Measurements from ENCODE around the gene SHF. TPM values are rescaled to one million over a fixed set of nuclear protein-coding genes. Genes with fewer than 3 reads are reported as not detected.

SHF gene
- total and polyA plus RNA-seq, 2 of the 4 experiments (the other 2 are of a cell fraction): 1.8 to 3.5 TPM

DNA sequence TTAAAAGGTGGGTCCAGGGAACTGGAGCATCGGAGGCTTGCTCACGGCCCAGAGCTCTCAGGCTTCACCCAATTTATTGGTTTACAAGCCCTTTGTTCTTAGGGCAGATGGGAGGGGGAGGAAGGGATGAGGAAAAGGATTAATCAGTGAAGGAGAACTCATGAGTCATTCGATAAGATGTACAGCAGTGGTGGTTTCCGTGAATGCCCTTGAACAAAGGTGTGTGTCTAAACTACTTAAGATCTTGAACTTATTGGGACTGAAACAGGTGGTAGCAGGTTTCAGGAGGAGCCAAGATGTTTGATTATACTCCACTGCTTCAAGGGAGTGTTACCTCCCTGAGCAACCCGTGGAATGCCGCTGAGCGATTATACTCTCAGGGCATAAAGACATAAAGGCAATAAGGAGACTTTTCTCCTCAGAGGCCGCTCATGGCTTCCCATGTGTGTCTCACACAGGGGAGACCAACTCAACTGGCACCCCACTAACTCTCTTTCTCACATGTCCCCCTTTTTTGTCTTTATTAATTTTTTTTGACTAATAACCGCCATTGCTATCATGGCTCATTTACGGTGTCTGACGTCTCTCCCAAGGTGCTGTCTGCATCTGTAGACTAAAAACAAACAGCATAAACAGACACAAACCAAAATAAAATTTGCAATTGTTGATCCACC is 46.9 kb upstream of the SHF start:
- Histone ChIP-seq H3K18ac (ENCODE audit: low read depth, low read length) (no peak overlapping the region), H3K36me3 (ENCODE audit: control insufficient read depth, insufficient read depth, low read length) (no peaks in the 10 kb centered on the region), H2AFZ (replicated peaks; ENCODE audit: low read length, poor library complexity) (no peak overlapping the region), H3K9me1 (ENCODE audit: insufficient read depth, low read length) (no peaks in the 10 kb centered on the region), H2BK5ac (ENCODE audit: low read depth, low read length, poor library complexity, severe bottlenecking) (no peak overlapping the region), H2BK20ac (ENCODE audit: low read depth, low read length) (no peak overlapping the region), H3K4me1 (ENCODE audit: control insufficient read depth, insufficient read depth, low read length) (no peaks in the 10 kb centered on the region), H2AK9ac (replicated peaks; ENCODE audit: low read depth, low read length, poor library complexity) (no peak overlapping the region), H4K91ac (ENCODE audit: insufficient read depth, low read depth, low read length) (no peak overlapping the region), H3K27ac (ENCODE audit: insufficient read depth, low read length) (no peak overlapping the region), H3K4ac (ENCODE audit: low read depth, low read length) (no peak overlapping the region), H3K23ac (ENCODE audit: low read depth, low read length) (no peak overlapping the region), H4K5ac (ENCODE audit: low read depth, low read length) (no peak overlapping the region), H3K79me1 (ENCODE audit: low read depth in 1 of 2, low read length in 2 of 2) (no peaks in the 10 kb centered on the region), H3K9ac (ENCODE audit: low read depth, low read length) (no peak overlapping the region), H3K4me3 (ENCODE audit: insufficient read depth, low read depth, low read length) (no peak overlapping the region), H3K14ac (replicated peaks; ENCODE audit: low read depth, low read length) (no peak overlapping the region), H4K8ac (ENCODE audit: low read depth in 2 of 2, low read length in 2 of 2) (no peak overlapping the region), H2BK120ac (ENCODE audit: low read depth, low read length) (no peak overlapping the region), H3K56ac (ENCODE audit: extremely low read depth, insufficient read depth, low read length) (no peak overlapping the region), H3K9me3 (ENCODE audit: control insufficient read depth, insufficient read depth, low read length) (peaks cover 1% of the 10 kb centered on the region; the same call in 1 of the 2 replicates), H3K27me3 (ENCODE audit: control insufficient read depth, insufficient read depth, low read length) (no peaks in the 10 kb centered on the region), H2BK15ac (ENCODE audit: low read depth, low read length) (no peak overlapping the region), H4K20me1 (ENCODE audit: insufficient read depth, low read length) (no peaks in the 10 kb centered on the region), H2AK5ac (ENCODE audit: low read depth, low read length) (no peak overlapping the region), H3K4me2 (ENCODE audit: low read depth, low read length) (no peak overlapping the region)
- ATAC-seq (ENCODE audit: low read depth) (no peak), DNase-seq (no peak)
- dilution Hi-C loops (cut with HindIII; ENCODE audit: low sequenced_read_pairs, unreplicated experiment) (no loop called here), in situ Hi-C loops (cut with MboI; ENCODE audit: low sequenced_read_pairs) (no loop called here), intact Hi-C loops (cut with micrococcal nuclease) (no loop called here)
- ChIA-PET POLR2A (ENCODE audit: unreplicated experiment) (no interaction called here), CTCF (no interaction called here)
- WGBS, 2 experiments (ENCODE audit: extremely low coverage in 2 of 2, insufficient read length in 1 of 2): 68% methylated on average over 4 of the region's 11 CpGs; no CpG with 5 or more reads in 1 of the 2 experiments
- TF ChIP-seq RAD21 (IDR thresholded peaks at IDR 0.05; ENCODE audit: low read length): no peak
- no peak for TF ChIP-seq MXI1 (IDR thresholded peaks at IDR 0.05; ENCODE audit: borderline replicate concordance, low read depth, low read length)
- no peak for TF ChIP-seq CTCF (conservative IDR thresholded peaks at IDR 0.05; ENCODE audit: low read depth, low read length)
- no peak for TF ChIP-seq CEBPB (IDR thresholded peaks at IDR 0.05; ENCODE audit: low read depth, low read length)
- no peak for TF ChIP-seq USF2 (IDR thresholded peaks at IDR 0.05; ENCODE audit: low read depth, low read length)
- TF ChIP-seq BHLHE40 (IDR thresholded peaks at IDR 0.05; ENCODE audit: low read depth, low read length): no peak
- no peak for TF ChIP-seq CHD1 (IDR thresholded peaks at IDR 0.05; ENCODE audit: low read depth, low read length)
- BruUV-seq (replicated peaks): no TSS peak
